OCI-LY3 (cell line): ENCODE measurements around the gene UTY.

ENCODE experiments used
- H2AFZ ChIP-seq: fragments of 200-600, 300-600 bp; shearing (Covaris generic); 2 replicates; pipeline ENCODE4 v1.6.0; 2014; ENCODE audit warnings: antibody characterized with exemption, low read depth, low read length
- H3K27ac ChIP-seq: fragments of 200-600, 300-600 bp; sonication (generic); 2 replicates; pipeline ENCODE4 v1.5.1; 2014; ENCODE audit warnings: mild to moderate bottlenecking, low read length, moderate library complexity, mixed read lengths
- H3K27me3 ChIP-seq: fragments of 200-600, 300-600 bp; sonication (generic); 2 replicates; pipeline ENCODE4 v1.6.1; 2014; ENCODE audit warnings: low read depth, low read length, mixed read lengths
- H3K36me3 ChIP-seq: fragments of 200-600, 300-600 bp; sonication (generic); replicated peaks from 2 replicates; pipeline ENCODE3; 2014; ENCODE audit warnings: low read depth, low read length, mixed read lengths
- H3K4me1 ChIP-seq: fragments of 300-600, 200-600 bp; sonication (generic); 2 replicates; pipeline ENCODE4 v1.6.1; 2014; ENCODE audit warnings: low read length, mixed read lengths
- H3K4me2 ChIP-seq: fragments of 200-600, 300-600 bp; sonication (generic); 2 replicates; pipeline ENCODE4 v1.6.1; 2014; ENCODE audit warnings: low read length, mixed read lengths
- H3K4me3 ChIP-seq: fragments of 300-600, 200-600 bp; sonication (generic); 2 replicates; pipeline ENCODE4 v1.5.1; 2014; ENCODE audit warnings: antibody characterized with exemption, mild to moderate bottlenecking, low read length, moderate library complexity
- H3K79me2 ChIP-seq: fragments of 300-600, 200-600 bp; shearing (Covaris generic); 2 replicates; pipeline ENCODE4 v1.6.1; 2014; ENCODE audit warnings: mild to moderate bottlenecking, low read length, mixed read lengths
- H3K9ac ChIP-seq: fragments of 300-600, 200-600 bp; shearing (Covaris generic); 2 replicates; pipeline ENCODE4 v1.6.0; 2014; ENCODE audit warnings: mild to moderate bottlenecking, low read length, moderate library complexity
- H3K9me3 ChIP-seq: fragments of 200-600, 300-600 bp; shearing (Covaris generic); 2 replicates; pipeline ENCODE4 v1.6.1; 2014; ENCODE audit warnings: low read length, mixed read lengths; ENCODE audit not compliant: insufficient read depth
- H4K20me1 ChIP-seq: fragments of 200-600, 300-600 bp; sonication (generic); 2 replicates; pipeline ENCODE4 v1.6.1; 2016; ENCODE audit warnings: low read length, mixed read lengths; ENCODE audit not compliant: insufficient read depth
- EZH2phosphoT487 ChIP-seq: fragments of 200-600 bp; shearing (Covaris generic); IDR thresholded peaks from 2 replicates; pipeline ENCODE4 v1.6.1; 2018; ENCODE audit warnings: antibody characterized with exemption, mixed run types, low read depth
- TF ChIP-seq, protein P1 (sequence below): fragments of 200-600, 300-600 bp; sonication (generic); IDR thresholded peaks from 2 replicates; pipeline ENCODE4 v1.5.1; 2014; ENCODE audit warnings: antibody characterized with exemption, low read length, low read depth

The UTY gene

DNA sequence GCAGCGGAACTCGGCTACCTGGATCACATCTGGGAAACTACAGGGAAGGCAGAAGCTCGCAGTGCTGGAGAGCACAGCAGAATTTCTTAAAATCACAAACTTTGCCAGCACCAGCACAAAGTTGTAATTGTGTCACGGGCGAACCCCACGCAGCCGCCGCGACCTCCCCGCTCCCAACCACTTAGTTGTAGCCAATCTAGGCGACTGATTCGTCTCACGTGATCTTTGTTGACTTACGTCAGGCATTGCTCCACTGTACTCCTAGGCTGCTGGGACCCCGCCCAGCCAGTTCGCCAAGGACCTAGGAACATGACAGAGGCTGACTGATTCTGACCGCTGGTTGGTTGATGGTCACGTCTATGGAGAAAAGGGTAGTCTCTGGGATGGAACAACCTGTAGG is at the start of gene UTY:
UTY (minus strand) TSS at position 206 of the 400 bp plus-strand sequence. CDS start 368 bp downstream, outside the sequence.
- Histone ChIP-seq H3K9me3 (no peaks in the 10 kb centered on the region), H3K4me1 (peaks cover 16% of the 10 kb centered on the region), H3K79me2 (peaks cover 50% of the 10 kb centered on the region), H2AFZ (peak within 1 kb of the TSS; percentile 77; the same call in 1 of the 2 replicates), H3K36me3 (peaks cover 20% of the 10 kb centered on the region), H3K4me3 (peak within 1 kb of the TSS; percentile 97), H3K27me3 (no peaks in the 10 kb centered on the region), H3K9ac (peak within 1 kb of the TSS; percentile 98), H3K27ac (peak within 1 kb of the TSS; percentile 88), H4K20me1 (peaks cover 9% of the 10 kb centered on the region), H3K4me2 (peak within 1 kb of the TSS; percentile 93)
- TF ChIP-seq, protein P1, sequence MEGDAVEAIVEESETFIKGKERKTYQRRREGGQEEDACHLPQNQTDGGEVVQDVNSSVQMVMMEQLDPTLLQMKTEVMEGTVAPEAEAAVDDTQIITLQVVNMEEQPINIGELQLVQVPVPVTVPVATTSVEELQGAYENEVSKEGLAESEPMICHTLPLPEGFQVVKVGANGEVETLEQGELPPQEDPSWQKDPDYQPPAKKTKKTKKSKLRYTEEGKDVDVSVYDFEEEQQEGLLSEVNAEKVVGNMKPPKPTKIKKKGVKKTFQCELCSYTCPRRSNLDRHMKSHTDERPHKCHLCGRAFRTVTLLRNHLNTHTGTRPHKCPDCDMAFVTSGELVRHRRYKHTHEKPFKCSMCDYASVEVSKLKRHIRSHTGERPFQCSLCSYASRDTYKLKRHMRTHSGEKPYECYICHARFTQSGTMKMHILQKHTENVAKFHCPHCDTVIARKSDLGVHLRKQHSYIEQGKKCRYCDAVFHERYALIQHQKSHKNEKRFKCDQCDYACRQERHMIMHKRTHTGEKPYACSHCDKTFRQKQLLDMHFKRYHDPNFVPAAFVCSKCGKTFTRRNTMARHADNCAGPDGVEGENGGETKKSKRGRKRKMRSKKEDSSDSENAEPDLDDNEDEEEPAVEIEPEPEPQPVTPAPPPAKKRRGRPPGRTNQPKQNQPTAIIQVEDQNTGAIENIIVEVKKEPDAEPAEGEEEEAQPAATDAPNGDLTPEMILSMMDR, result no peak
- TF ChIP-seq EZH2phosphoT487, result no peak

DNA sequence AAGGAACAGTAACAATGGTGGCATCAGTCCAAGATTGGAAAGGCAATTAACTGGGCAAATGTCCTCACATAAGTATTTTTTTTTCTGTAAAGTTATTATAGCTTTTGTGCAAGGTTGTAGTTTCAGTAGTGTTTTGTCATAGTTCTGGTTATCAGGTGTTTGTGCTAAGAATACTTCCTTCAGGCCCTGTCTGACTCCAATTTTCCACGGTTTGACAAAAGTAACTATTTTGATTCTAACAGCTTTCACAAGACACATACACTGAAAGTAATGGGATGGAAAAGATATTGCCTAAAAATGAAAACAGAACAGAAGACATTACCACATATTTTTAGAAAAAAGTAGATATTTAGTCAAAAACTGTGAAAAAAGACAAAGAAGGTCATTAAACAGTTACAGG is 40.6 kb upstream of the UTY start:
- Histone ChIP-seq H3K9me3 (no peaks in the 10 kb centered on the region), H3K9ac (no peak overlapping the region), H3K36me3 (no peaks in the 10 kb centered on the region), H4K20me1 (no peaks in the 10 kb centered on the region), H3K4me2 (no peak overlapping the region), H3K4me1 (no peaks in the 10 kb centered on the region), H3K79me2 (no peaks in the 10 kb centered on the region), H3K27ac (no peak overlapping the region), H3K4me3 (no peak overlapping the region), H3K27me3 (no peaks in the 10 kb centered on the region), H2AFZ (no peak overlapping the region)
- TF ChIP-seq EZH2phosphoT487, result no peak
- TF ChIP-seq, protein P1, result no peak

DNA sequence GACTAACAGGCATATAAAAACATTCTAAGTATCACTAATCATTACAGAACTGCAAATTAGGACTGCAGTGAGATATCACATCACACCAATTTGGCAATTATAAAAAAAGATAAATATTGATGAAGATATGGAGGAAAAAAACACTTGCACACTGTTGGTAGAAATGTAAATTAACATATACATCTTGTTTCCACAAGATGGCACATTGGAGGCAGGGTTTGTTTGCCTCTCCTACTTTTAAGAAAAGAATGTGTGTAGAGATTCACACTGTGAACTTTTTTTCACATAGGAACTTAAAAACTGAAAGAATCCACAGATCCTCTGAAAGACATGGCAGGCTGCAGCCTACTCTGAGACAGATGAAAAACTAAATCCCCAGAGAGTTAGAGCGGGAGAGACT is 21.4 kb upstream of the UTY start:
- TF ChIP-seq, protein P1, result peak; percentile 57
- no peak for TF ChIP-seq EZH2phosphoT487
- Histone ChIP-seq H3K9me3 (no peaks in the 10 kb centered on the region), H3K4me1 (no peaks in the 10 kb centered on the region), H2AFZ (no peak overlapping the region), H3K4me3 (no peak overlapping the region), H3K27ac (no peak overlapping the region), H4K20me1 (no peaks in the 10 kb centered on the region), H3K36me3 (no peaks in the 10 kb centered on the region), H3K9ac (no peak overlapping the region), H3K79me2 (no peaks in the 10 kb centered on the region), H3K4me2 (no peak overlapping the region), H3K27me3 (no peaks in the 10 kb centered on the region)

- peak overlapping the region; percentile 58 for H3K9ac ChIP-seq
- H4K20me1 ChIP-seq, result no peaks in the 10 kb centered on the region
- no peaks in the 10 kb centered on the region for H3K36me3 ChIP-seq
- peaks cover 46% of the 10 kb centered on the region for H3K4me1 ChIP-seq
- H3K9me3 ChIP-seq, result no peaks in the 10 kb centered on the region
- H3K27me3 ChIP-seq, result no peaks in the 10 kb centered on the region
- H3K4me2 ChIP-seq, result peak overlapping the region; percentile 72
- H3K4me3 ChIP-seq, result peak overlapping the region; percentile 46
- H3K27ac ChIP-seq, result peak overlapping the region; percentile 85
- no peaks in the 10 kb centered on the region for H3K79me2 ChIP-seq
- H2AFZ ChIP-seq, result peak overlapping the region; percentile 62
- TF ChIP-seq, protein P1, result no peak
- no peak for TF ChIP-seq EZH2phosphoT487
These were observed 13.9 kb upstream of the UTY start for GRCh38 chrY:13493737-13494136.
